HepG2 (cell line): ENCODE measurements around the gene TRMT112. TPM values are rescaled to one million over a fixed set of nuclear protein-coding genes. Genes with fewer than 3 reads are reported as not detected.

ENCODE experiments used
- GZF1 ChIP-seq: sonication (generic); formaldehyde crosslinking; IDR thresholded peaks from 2 replicates; pipeline ENCODE4 v1.5.1; 2020; ENCODE audit warnings: mild to moderate bottlenecking, missing genetic modification reagents
- NBN ChIP-seq: fragments of 450-650 bp; conservative IDR thresholded peaks from 2 replicates; pipeline ENCODE4 v1.6.1; 2017
- NCOA2 ChIP-seq: sonication (generic); formaldehyde crosslinking; IDR thresholded peaks from 2 replicates; pipeline ENCODE4 v1.8.0; 2022; ENCODE audit warnings: inconsistent platforms
- NCOA5 ChIP-seq: sonication (generic); formaldehyde crosslinking; IDR thresholded peaks from 2 replicates; pipeline ENCODE4 v1.4.0; 2020; ENCODE audit warnings: missing genetic modification reagents
- RBM22 ChIP-seq: fragments of 200-400 bp; formaldehyde crosslinking; optimal IDR thresholded peaks from 2 replicates; pipeline ENCODE3; 2017; ENCODE audit warnings: mild to moderate bottlenecking, low read length, moderate library complexity
- ZBTB10 ChIP-seq: sonication (generic); formaldehyde crosslinking; IDR thresholded peaks from 2 replicates; pipeline ENCODE4 v1.4.0; 2020; ENCODE audit warnings: missing genetic modification reagents, borderline replicate concordance
- ZNF263 ChIP-seq: sonication (generic); formaldehyde crosslinking; IDR thresholded peaks from 2 replicates; pipeline ENCODE4 v1.4.0; 2020; ENCODE audit warnings: missing genetic modification reagents
- ZNF687 ChIP-seq: sonication (generic); formaldehyde crosslinking; IDR thresholded peaks from 2 replicates; pipeline ENCODE4 v1.5.1; 2020; ENCODE audit warnings: mild to moderate bottlenecking, missing genetic modification reagents, moderate library complexity
- polyA plus RNA-seq, 8 experiments: library from polyadenylated mRNA; depleted of rRNA in 3 of 8; stranded (reverse) in 7 of 8; unstranded in 1 of 8; fragments of >200 nt; fragmentation: Illumina TruSeq in 4 of 8; extraction: Trizol in 4 of 8; gene quantifications; 2 replicates each; pipeline versions ENCODE4 v1.2.1 to v1.2.3, GENCODE V29; 2011 to 2016; ENCODE audit warnings: low read depth in 4 of 8, missing spikeins in 1 of 8, mixed read lengths in 1 of 8; ENCODE audit not compliant: insufficient read depth in 1 of 8
- total RNA-seq, 5 experiments: library from RNA; depleted of rRNA; stranded (reverse); fragments of >200 nt; fragmentation: Illumina TruSeq; extraction: Trizol; gene quantifications; 2 replicates each; pipeline ENCODE4 v1.2.3, GENCODE V29; 2016; ENCODE audit warnings: low read depth in 1 of 5

The TRMT112 gene
- total and polyA plus RNA-seq, 2 of the 13 experiments (the other 11 are each of a cell fraction or from before 2014, with no cell fraction given): 186 to 409 TPM

- no peak for TF ChIP-seq NBN
- TF ChIP-seq ZNF263 (CRISPR knock-in tag): peak; percentile 11; the same call in 1 of the 2 replicates
- peak; percentile 72 for TF ChIP-seq RBM22
- TF ChIP-seq NCOA5 (CRISPR knock-in tag): 0 out of 2 replicates have a peak, but pooled peaks have one; percentile 22
- TF ChIP-seq GZF1 (CRISPR knock-in tag): no peak
- TF ChIP-seq ZBTB10: 0 out of 2 replicates have a peak, but pooled peaks have one; percentile 48
- TF ChIP-seq ZNF687 (CRISPR knock-in tag): no peak
- TF ChIP-seq NCOA2 (CRISPR knock-in tag): no peak
Observed at GRCh38 chr11:64316672-64317324, 561 bp downstream of the TRMT112 start (continued).
